Psoas muscle (tissue), 8 donors: Measurements from ENCODE around the gene NUF2. TPM values are rescaled to one million over a fixed set of nuclear protein-coding genes. Genes with fewer than 3 reads are reported as not detected.
A peak's percentile ranks its signal among the peaks of the same experiment; 100 is the strongest.
"Not testable (repeated sequence)": the region's sequence is repeated elsewhere in the genome, so short reads cannot be mapped to it uniquely, and the experiment has no call there.

Source experiments
- ATAC-seq, 4 donors: fragments of 200-7000 bp; cut with Tn5 transposase; one replicate each; pipeline ENCODE4 v1.9.1; 2020; ENCODE audit warnings: moderate library complexity in 3 of 4, mild to moderate bottlenecking in 2 of 4
- DNase-seq, 2 donors: peaks; one replicate each; pipeline ENCODE4 v3.0.0-alpha.2; 2020
- H3K27ac ChIP-seq: fragments of 200-600 bp; one replicate; pipeline ENCODE4 v1.8.0; 2022
- H3K27me3 ChIP-seq, 3 donors: fragments of 200-600 bp in 1 of 3; one replicate each; pipeline versions ENCODE4 v1.6.1 to v1.8.0; 2013 to 2022; ENCODE audit warnings: low read length in 2 of 3, mild to moderate bottlenecking in 2 of 3, moderate library complexity in 1 of 3; ENCODE audit not compliant: insufficient read depth in 3 of 3
- H3K36me3 ChIP-seq, 2 donors: fragments of 200-600 bp in 1 of 2; one replicate each; pipeline versions ENCODE4 v1.6.1 to v1.8.0; 2013 to 2022; ENCODE audit warnings: low read depth in 1 of 2, mild to moderate bottlenecking in 1 of 2, moderate library complexity in 1 of 2; ENCODE audit not compliant: insufficient read depth in 1 of 2
- H3K4me1 ChIP-seq: fragments of 200-600 bp; one replicate; pipeline ENCODE4 v1.8.0; 2022
- H3K4me3 ChIP-seq: fragments of 200-600 bp; one replicate; pipeline ENCODE4 v1.8.0; 2022; ENCODE audit warnings: mild to moderate bottlenecking
- H3K9me3 ChIP-seq: fragments of 200-600 bp; one replicate; pipeline ENCODE4 v1.8.0; 2022
- WGBS, 3 donors: extraction: QIAGEN DNeasy Blood & Tissue Kit; methylation state at CpG; one replicate each; pipeline versions ENCODE4 v1.1.6 to v1.1.7; 2013; 5-methylcytosine and 5-hydroxymethylcytosine counted together
- intact Hi-C, 2 donors: fragments of 100-400 bp; cut with DNase I; formaldehyde crosslinking; loops; one replicate each; pipeline versions ENCODE4 v1.11.0 to v1.14.2; 2022
- polyA plus RNA-seq, 3 donors: library from polyadenylated mRNA; stranded (reverse); fragments of 200-250 nt; gene quantifications; one replicate each; pipeline ENCODE4 v1.2.3, GENCODE V29; 2013
- total RNA-seq, 4 donors: library from RNA; stranded (reverse); fragmentation: NEBNext Ultra II Directional in 2 of 4; extraction: Animal tissue kit (Norgen Biotek cat#: 25700) in 2 of 4; gene quantifications; one replicate each; pipeline versions ENCODE4 v1.2.1 to v1.2.4, GENCODE V29; 2021 to 2023
- TF ChIP-seq, protein P1 (sequence below): fragments of 200-600 bp; IDR thresholded peaks from one replicate; pipeline ENCODE4 v1.8.0; 2022; ENCODE audit warnings: antibody characterized with exemption
- donor health status: healthy with polysubstance abuse.
- donor health status: DM: no; HTN: no; CAD: no; lungs with moderate emphysema.
- donor health status: Bipolar disorder and iron deficiency.
- donor health status: healthy.
- donor health status: DM: yes; HTN: yes; CAD: no.
- donor health status: DM: no; HTN: no; CAD: no.
- donor health status: DM: no; HTN: no; CAD: no.
- donor health status: DM: yes; HTN: yes; CAD: no.

NUF2 gene
- total and polyA plus RNA-seq, 7 donors: 0.15 to 0.48 (median 0.27) TPM; not detected in 1

DNA sequence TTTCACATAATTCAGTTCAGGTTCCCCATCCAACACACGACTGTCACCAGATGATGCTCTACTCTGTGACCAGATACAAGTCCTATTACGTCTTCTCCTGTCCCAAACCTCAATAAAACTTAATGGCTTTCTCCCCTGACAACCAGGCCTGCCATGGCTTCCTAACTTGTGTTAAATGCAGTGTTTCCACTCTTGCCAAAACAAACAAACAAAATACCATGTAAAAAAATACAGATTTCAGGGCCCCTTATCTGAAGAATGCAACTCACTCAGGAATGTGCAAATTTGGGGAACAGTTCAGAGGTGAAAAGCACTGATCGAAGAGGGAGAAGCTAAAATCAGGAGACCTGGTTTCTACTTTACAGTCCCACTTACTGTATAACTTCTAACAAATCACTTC is 863 bp upstream of the NUF2 start:
- Histone ChIP-seq H3K27me3 (no peaks in the 10 kb centered on the region), H3K4me1 (peaks cover 20% of the 10 kb centered on the region), H3K27ac (peak overlapping the region; percentile 85), H3K36me3 (peaks cover 8 to 23% of the 10 kb centered on the region in 2 donors), H3K4me3 (peak overlapping the region; percentile 91), H3K9me3 (no peaks in the 10 kb centered on the region)
- DNase-seq: no peak
- TF ChIP-seq, protein P1, sequence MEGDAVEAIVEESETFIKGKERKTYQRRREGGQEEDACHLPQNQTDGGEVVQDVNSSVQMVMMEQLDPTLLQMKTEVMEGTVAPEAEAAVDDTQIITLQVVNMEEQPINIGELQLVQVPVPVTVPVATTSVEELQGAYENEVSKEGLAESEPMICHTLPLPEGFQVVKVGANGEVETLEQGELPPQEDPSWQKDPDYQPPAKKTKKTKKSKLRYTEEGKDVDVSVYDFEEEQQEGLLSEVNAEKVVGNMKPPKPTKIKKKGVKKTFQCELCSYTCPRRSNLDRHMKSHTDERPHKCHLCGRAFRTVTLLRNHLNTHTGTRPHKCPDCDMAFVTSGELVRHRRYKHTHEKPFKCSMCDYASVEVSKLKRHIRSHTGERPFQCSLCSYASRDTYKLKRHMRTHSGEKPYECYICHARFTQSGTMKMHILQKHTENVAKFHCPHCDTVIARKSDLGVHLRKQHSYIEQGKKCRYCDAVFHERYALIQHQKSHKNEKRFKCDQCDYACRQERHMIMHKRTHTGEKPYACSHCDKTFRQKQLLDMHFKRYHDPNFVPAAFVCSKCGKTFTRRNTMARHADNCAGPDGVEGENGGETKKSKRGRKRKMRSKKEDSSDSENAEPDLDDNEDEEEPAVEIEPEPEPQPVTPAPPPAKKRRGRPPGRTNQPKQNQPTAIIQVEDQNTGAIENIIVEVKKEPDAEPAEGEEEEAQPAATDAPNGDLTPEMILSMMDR: no peak
- WGBS, 3 donors: 29% methylated on average over 3 of the region's 3 CpGs
- intact Hi-C loops: no loop called here
- ATAC-seq: no peak

DNA sequence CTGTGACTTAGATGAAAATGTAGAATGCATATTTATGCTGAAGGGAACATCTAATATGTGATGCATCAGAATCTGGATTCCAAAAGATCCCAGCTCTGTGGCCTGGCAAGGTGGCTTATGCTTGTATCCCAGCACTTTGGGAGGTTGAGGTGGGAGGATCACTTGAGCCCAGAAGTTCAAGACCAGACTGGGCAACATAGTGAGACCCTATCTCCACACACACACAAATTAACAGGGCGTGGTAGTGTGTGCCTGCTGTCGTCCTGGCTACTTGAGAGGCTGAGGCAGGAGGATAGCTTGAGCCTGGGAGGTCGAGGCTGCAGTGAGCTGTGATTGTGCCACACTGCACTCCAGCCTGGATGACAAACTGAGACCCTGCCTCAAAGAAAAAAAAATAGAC is 1.6 kb downstream of the NUF2 start:
- H3K4me3 ChIP-seq, H3K27ac ChIP-seq, H3K9me3 ChIP-seq, ATAC-seq, H3K36me3 ChIP-seq, H3K27me3 ChIP-seq, intact Hi-C loops, DNase-seq: not testable (repeated sequence)
- peaks cover 20% of the 10 kb centered on the region for H3K4me1 ChIP-seq
- WGBS, 3 donors: 87 to 92% (median 89%) methylated on average over 3 of the region's 3 CpGs

DNA sequence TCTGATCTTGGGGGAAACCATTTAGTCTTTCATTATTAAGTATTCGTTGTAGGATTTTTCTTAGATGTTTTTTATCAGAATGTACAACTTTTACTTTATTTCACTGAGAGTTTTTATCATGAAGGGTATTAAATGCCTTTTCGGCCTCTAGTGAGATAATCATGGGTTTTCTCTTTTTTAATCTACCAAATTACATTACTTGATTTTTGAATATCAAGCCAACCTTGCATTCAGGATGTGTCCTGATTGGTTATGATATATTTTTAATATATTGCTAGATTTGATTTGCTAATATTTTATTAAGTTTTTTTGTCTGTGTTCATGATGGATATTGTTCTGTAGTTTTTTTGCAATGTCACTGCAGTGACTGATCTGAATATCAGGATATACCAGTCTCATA is 9.4 kb downstream of the NUF2 start:
- intact Hi-C loops: no loop called here

DNA sequence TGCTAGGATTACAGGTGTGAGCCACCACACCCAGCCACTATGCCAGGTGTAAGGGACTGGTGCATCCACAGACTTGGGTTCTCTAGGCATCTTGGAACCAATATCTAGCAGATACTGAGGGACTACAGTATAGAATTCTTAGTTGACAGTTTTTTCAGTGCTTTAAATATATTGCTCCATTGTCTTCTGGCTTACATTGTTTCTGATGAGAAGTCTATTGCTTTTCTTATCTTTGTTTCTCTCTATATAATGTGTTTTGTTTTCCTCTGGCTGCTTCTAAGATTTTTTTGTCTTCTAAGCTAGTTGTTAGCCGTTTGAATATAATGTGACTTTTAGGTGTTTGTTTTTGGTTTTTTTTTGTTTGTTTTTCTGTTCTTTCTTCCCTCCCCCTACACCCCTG is 13.5 kb downstream of the NUF2 start:
- no peak overlapping the region for H3K4me3 ChIP-seq
- DNase-seq: no peak
- no peaks in the 10 kb centered on the region for H3K27me3 ChIP-seq
- no peak for ATAC-seq
- WGBS, 3 donors: 90 to 98% (median 93%) methylated on average over 1 of the region's 1 CpG
- TF ChIP-seq, protein P1: no peak
- H3K4me1 ChIP-seq: no peaks in the 10 kb centered on the region
- intact Hi-C loops: no loop called here
- H3K9me3 ChIP-seq: no peaks in the 10 kb centered on the region
- no peaks in the 10 kb centered on the region for H3K36me3 ChIP-seq
- no peak overlapping the region for H3K27ac ChIP-seq

More for the DNA sequence above, 9.4 kb downstream of the NUF2 start:
- no peaks in the 10 kb centered on the region for H3K36me3 ChIP-seq
- H3K27me3 ChIP-seq: no peaks in the 10 kb centered on the region
- 98 to 100% (median 100%) methylated on average over 2 of the region's 2 CpGs for WGBS, 3 donors
- DNase-seq: no peak
- TF ChIP-seq, protein P1: no peak
- H3K4me3 ChIP-seq: no peak overlapping the region
- H3K4me1 ChIP-seq: no peaks in the 10 kb centered on the region
- no peak for ATAC-seq
- H3K27ac ChIP-seq: no peak overlapping the region
- H3K9me3 ChIP-seq: no peaks in the 10 kb centered on the region

DNA sequence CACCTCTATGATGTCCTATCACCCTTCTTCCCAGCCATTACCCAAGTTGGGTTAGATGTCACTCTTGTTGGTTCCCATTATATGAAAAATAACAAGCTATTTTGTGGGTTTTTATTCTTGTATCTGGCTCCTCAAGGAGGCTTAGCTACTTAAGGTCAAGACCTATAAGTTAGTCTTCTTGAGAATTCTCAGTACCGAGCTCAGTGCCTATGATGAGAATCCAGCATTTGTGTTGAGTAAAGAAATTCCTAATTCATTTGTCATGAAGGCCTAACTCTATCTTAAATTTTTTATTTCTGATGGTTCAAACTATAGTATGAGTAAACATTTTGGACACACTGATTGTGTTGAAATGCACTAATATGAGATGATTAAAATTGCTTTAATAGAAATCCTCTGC is 15.9 kb downstream of the NUF2 start:
- intact Hi-C loops: no loop called here
- no peak for ATAC-seq

More for the DNA sequence above, 15.9 kb downstream of the NUF2 start:
- Histone ChIP-seq H3K9me3 (no peaks in the 10 kb centered on the region), H3K27ac (no peak overlapping the region), H3K4me3 (no peak overlapping the region), H3K36me3 (no peaks in the 10 kb centered on the region), H3K4me1 (no peaks in the 10 kb centered on the region), H3K27me3 (no peaks in the 10 kb centered on the region)
- WGBS, 3 donors: 94 to 100% (median 100%) methylated on average over 1 of the region's 1 CpG
- no peak for DNase-seq
- TF ChIP-seq, protein P1: no peak
